GM12801 (cell line): Measurements from ENCODE around the gene PTPRS.

ENCODE experiments used
- CTCF ChIP-seq: IDR thresholded peaks from one replicate; pipeline ENCODE4 v1.5.1; 2011; ENCODE audit warnings: control low read depth; ENCODE audit not compliant: insufficient read length; ENCODE audit errors: extremely low read depth

PTPRS gene

GRCh38 chr19:5329141-5329540 is 11.5 kb downstream of the PTPRS start:
- TF ChIP-seq CTCF = no peak

GRCh38 chr19:5326986-5327623 is 13.5 kb downstream of the PTPRS start:
- no peak for TF ChIP-seq CTCF

GRCh38 chr19:5326545-5326944 is 14.1 kb downstream of the PTPRS start:
- TF ChIP-seq CTCF = no peak

- no peak for TF ChIP-seq CTCF
Observed at GRCh38 chr19:5324947-5325346, 15.7 kb downstream of the PTPRS start.

GRCh38 chr19:5323475-5323811 is 17.2 kb downstream of the PTPRS start:
- TF ChIP-seq CTCF = no peak

GRCh38 chr19:5321851-5322681 is 18.5 kb downstream of the PTPRS start:
- TF ChIP-seq CTCF = no peak

GRCh38 chr19:5321066-5321642 is 19.5 kb downstream of the PTPRS start:
- TF ChIP-seq CTCF = no peak
